Activated naive CD4-positive, alpha-beta T cell treated with anti-CD3 and anti-CD28 coated beads, Interleukin-2, amount 50 U/mL, for 72 hours (primary cell): ENCODE data around the gene SIRPA. TPM values are rescaled to one million over a fixed set of nuclear protein-coding genes. Genes with fewer than 3 reads are reported as not detected.
A peak's percentile ranks its signal among the peaks of the same experiment; 100 is the strongest.

Experiments used
- ATAC-seq, 2 donors: fragments of 150-1000 bp; cut with Tn5 transposase; 2 replicates each; pipeline ENCODE4 v1.10.0; 2021; ENCODE audit warnings: mild to moderate bottlenecking in 2 of 2, moderate library complexity in 2 of 2
- DNase-seq, 2 donors: peaks; one replicate each; pipeline ENCODE4 v3.0.0; 2021 to 2022; ENCODE audit warnings: low spot score in 2 of 2
- H3K27ac Mint-ChIP-seq, 2 donors: one replicate each; pipeline ENCODE4 v1.8.0; 2022; ENCODE audit warnings: mild to moderate bottlenecking in 2 of 2, mixed read lengths in 2 of 2
- H3K36me3 Mint-ChIP-seq, 2 donors: one replicate each; pipeline ENCODE4 v1.8.0; 2022; ENCODE audit warnings: mixed read lengths in 2 of 2
- H3K9me3 Mint-ChIP-seq, 2 donors: one replicate each; pipeline ENCODE4 v1.8.0; 2022; ENCODE audit warnings: mixed read lengths in 2 of 2
- total RNA-seq, 2 donors: library from RNA; stranded (reverse); gene quantifications; one replicate each; pipeline ENCODE4 v1.2.3, GENCODE V29; 2022

SIRPA gene
- total RNA-seq, 2 donors from 2014 or later = 0.12 TPM; not detected in 1

DNA sequence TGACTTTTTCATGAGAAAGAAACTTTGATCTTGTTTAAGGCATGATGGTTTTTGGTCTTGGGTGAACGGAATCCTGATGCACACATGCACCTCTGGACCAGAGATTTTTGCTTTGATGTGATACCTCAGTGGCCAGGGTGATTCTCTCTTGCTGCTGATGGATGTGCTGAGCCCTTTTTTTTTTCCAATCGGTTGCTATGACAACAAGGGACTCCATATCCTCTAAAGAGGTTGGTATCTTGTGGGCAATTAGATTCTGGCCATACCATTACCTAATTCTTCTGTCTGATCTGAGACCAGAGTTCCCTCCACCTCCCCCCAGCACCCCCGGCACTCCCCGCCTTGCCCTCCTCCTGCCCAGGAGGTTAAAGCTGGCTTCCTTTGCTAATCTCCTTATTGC is 73.8 kb downstream of the SIRPA start:
- no peaks in the 10 kb centered on the region for H3K36me3 Mint-ChIP-seq
- DNase-seq (no peak), ATAC-seq (no peak)
- no peaks in the 10 kb centered on the region for H3K9me3 Mint-ChIP-seq
- H3K27ac Mint-ChIP-seq = no peak overlapping the region

DNA sequence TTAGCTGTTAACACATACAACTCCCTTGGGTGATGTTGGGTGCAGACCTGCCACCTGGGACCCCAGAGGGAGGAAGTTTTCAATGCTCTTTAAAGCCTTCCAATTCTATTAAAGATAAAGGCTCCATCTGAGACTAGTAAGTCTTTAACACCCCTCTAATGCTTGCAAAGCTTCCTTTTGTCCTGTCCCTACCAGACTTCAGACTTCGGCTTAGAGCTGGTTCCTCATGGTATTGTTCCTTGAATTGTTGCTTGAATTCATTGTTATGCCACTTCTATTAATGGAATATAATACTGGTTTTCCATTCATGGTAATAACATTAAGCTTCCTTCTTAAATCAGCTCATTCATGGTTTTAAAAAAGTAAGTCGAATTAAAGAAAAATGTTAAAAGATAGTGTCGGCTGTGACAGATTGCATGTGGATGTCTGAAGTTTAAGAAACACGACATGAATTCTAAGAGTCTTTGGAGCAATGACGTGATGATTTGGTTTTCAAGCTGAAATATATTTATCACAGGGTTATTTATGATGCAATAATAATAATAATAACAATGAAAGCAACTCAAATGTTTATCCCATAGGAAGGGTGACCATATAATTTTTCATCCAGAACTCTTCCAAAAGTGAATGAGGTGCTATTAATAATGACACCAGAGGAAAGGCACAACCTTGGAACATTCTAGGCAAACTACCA is 76.8 kb downstream of the SIRPA start:
- ATAC-seq = no peak
- no peak overlapping the region for H3K27ac Mint-ChIP-seq

DNA sequence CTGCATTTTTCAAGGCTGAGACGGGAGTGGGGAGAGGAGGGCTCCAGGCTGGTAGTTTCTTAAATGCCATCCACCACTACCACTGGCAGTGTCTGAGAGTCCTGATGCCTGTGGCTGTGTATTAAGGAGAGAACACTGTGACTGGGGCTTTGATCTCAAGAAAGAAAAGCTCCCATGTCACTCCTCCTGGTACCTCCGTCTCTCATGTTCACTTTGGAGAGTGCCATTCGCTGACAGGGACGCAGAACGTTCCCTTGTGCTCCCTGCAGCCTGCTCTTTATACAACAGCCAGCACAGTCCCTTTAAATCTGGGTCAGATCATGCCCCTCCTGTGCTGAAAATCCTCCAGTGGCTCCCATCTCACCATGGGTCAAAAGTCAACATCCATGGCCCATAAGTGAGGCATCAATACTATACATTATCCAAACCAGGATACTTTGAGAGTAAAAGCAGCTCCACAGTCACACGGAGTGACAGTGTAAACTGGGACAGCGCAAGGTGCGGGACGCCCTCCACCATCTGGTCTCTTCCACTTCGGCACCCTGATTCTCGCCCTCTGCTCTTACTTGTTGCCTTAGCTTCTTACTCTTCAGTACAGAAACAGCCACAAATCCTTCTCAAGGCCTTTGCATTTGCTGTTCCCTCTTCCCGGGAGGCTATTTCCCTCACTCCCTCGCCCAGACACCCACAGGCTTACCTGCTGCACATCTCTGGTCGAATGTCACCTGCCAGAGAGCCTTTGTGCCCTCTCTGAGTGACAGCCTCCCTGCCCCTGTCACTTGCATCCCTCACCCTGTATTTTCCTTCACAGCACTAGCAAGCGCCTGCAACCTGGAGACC is 78.6 kb downstream of the SIRPA start:
- ATAC-seq (no peak), DNase-seq (no peak)
- H3K9me3 Mint-ChIP-seq = no peaks in the 10 kb centered on the region
- H3K36me3 Mint-ChIP-seq = no peaks in the 10 kb centered on the region
- H3K27ac Mint-ChIP-seq = peak overlapping the region in 1 of 2 donors; percentile 8

More for the DNA sequence above, 76.8 kb downstream of the SIRPA start:
- no peak for DNase-seq
- Mint-ChIP-seq H3K36me3 (no peaks in the 10 kb centered on the region), H3K9me3 (no peaks in the 10 kb centered on the region)

DNA sequence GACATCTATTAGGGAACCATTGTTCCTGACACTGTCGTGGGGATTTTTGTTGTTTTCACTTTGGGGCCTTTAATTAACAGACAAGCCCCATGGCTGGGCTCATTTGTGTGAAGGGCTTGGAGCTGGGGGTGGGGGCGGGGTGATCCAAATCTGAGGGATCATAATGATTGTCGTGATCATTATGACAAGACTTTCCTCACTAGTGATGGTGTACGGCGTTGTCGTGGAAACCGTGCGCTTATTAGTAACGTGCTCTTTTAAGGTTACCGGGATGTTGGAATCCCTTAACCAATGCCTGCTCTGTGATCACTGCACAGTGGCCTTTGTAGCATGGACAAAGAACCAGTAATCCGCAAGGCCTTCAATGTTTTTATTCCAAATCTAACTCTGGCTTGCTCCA is 80.1 kb downstream of the SIRPA start:
- ATAC-seq = no peak
- Mint-ChIP-seq H3K36me3 (no peaks in the 10 kb centered on the region), H3K9me3 (no peaks in the 10 kb centered on the region), H3K27ac (no peak overlapping the region)
- no peak for DNase-seq

DNA sequence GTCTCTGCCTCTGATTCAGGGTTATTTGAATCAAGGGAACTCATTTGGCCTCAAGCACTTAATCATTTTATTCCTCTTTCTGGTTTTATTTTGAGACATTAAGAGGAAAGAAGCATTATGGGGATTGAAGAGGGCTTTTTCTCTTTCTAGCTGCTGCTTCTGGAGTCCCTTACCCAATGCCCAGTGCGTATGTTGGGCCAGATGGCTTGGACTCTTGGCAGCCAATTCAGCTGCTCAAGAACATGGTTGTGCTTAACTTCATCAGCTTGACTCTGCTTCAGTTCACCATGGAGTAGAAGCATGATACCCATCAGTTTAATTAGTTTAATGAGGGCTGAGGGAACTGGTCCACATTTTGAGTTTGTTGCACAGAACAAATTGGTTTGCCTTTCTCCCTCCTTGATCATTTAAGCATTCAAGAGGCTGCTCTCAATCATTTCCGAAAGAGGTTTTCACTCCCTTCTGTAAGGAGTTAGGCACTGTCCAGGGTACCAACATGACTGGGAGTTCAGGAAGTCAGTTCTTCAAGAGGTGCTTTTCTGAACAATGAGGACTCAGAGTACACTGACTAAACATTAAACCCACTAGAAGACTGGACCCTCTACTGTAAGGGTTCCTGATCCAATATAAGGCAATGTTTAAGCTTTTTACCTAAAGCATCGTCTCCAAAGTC is 84.0 kb downstream of the SIRPA start:
- Mint-ChIP-seq H3K27ac (no peak overlapping the region), H3K36me3 (no peaks in the 10 kb centered on the region), H3K9me3 (no peaks in the 10 kb centered on the region)
- ATAC-seq = no peak
- DNase-seq = no peak

DNA sequence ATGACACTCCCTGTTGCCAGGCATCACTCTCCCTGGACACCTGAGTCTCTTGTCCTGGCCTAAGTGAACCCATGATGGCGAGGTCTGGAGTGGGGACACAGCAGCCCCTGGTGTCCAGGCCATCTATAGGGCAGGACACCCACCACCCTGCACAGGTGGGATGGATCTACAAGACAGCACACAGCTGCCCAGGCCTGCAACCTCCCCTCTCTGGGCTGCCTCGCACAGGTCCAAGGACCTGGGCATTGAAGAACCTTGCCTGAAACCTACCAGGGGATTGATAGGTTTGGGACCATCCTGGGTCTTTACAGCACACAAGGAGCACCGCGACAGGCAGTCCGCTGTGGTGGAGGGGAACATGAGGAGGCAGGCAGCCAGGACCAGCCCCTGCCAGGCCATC is 87.5 kb downstream of the SIRPA start:
- no peaks in the 10 kb centered on the region for H3K9me3 Mint-ChIP-seq
- H3K36me3 Mint-ChIP-seq = no peaks in the 10 kb centered on the region
- no peak for ATAC-seq
- H3K27ac Mint-ChIP-seq = no peak overlapping the region
- no peak for DNase-seq

DNA sequence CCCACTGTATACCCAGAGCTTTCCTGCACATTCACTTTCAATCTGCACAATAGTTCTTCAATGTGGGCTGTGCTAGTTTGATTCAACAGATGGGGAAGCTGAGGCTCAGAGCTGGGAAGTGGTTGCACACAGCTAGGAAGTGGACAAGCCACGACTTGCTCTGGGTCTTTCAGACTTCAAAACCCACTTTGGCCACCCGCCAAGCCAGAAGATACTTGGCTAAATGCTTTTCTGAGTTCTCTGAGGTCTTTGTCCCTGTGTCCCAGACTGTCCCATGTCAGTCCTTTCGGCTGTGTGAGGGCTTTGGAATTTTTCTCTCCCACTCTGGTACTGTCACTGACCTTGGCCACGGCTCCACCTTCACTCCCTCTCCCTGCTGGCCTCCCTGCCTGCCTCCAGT is 88.1 kb downstream of the SIRPA start:
- Mint-ChIP-seq H3K27ac (no peak overlapping the region), H3K36me3 (no peaks in the 10 kb centered on the region), H3K9me3 (no peaks in the 10 kb centered on the region)
- no peak for DNase-seq
- no peak for ATAC-seq

DNA sequence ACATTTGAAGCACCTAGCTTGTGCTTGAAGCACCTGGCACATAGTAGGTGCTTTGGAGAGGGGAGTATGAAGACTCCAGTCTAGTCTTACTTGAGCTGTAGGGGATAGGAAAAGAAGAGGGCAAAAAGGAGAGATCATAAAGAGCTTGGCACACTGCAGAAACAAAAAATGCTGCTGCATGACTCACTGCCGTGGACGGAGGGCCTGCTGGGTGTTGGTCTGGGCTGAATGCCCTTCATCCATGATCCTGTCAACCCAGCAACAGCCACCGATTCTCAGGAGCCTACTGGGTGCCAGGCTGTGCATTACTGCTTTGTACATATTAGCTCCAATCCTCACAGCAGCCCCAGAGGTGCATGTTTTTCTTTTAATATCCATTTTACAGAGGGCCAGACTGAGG is 92.6 kb downstream of the SIRPA start:
- H3K27ac Mint-ChIP-seq = no peak overlapping the region
- DNase-seq (no peak), ATAC-seq (no peak)
- H3K36me3 Mint-ChIP-seq = no peaks in the 10 kb centered on the region
- no peaks in the 10 kb centered on the region for H3K9me3 Mint-ChIP-seq

Other genes with a start within 250 kb of the SIRPA start
- gene SIRPG, start 237.6 kb upstream of the SIRPA start, total RNA-seq = 10 to 100 TPM; 46.9 to 67.8 TPM
- gene PDYN, start 98.7 kb downstream of the SIRPA start, total RNA-seq = not detected
- 10 to 100 TPM; 23.5 to 23.8 TPM for gene STK35, start 206.4 kb downstream of the SIRPA start, total RNA-seq